NCI-H1436 (cell line): ENCODE measurements around the gene CRYM.
A peak's percentile ranks its signal among the peaks of the same experiment; 100 is the strongest.
"Not testable (repeated sequence)": the region's sequence is repeated elsewhere in the genome, so short reads cannot be mapped to it uniquely, and the experiment has no call there.

Experiments used
- DNase-seq: peaks from one replicate; lab custom pipeline; 2025; lab: John Stamatoyannopoulos, UW

The CRYM gene

DNA sequence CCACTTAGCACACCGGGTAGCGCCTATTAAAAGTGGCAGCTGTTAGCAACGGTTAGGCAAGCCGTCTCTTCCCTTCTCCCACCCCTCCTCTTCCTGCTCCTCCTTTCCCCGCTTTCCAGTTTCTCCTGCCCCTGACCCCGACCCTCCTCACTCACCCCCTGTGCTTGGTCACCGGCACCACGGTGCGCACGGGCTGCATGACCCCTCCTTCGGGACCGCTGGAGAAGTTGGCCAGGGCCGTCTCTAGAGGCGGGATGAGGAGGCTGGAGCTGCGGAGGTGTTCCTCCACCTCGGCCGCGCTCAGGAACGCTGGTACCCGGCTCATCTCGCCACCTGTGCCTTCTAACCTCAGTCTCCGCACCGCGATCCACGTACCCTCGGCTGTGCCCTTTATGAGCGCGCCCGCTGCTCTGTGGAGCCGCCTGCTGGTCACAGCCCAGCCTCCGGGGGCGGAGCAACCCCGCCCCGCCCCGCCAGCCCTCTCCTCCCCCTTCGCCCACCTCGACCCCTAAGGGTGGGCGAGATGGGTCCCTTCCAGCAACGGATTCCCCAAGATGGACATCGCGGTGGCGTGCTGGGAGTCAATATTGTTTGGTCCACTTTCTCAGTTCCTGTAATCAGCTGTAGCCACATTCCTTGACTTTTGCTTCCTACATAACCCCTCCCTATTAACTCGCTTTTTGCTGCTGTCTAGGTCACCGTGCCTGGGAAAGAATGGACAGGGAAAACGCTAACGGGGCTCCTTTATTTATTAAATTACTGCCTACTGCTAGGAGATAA, at the start of gene CRYM:
TSS of gene CRYM (minus strand) at position 364 of the 780 bp plus-strand sequence. CDS start at position 325, 39 bp downstream.
- DNase-seq = peak; percentile 63

DNA sequence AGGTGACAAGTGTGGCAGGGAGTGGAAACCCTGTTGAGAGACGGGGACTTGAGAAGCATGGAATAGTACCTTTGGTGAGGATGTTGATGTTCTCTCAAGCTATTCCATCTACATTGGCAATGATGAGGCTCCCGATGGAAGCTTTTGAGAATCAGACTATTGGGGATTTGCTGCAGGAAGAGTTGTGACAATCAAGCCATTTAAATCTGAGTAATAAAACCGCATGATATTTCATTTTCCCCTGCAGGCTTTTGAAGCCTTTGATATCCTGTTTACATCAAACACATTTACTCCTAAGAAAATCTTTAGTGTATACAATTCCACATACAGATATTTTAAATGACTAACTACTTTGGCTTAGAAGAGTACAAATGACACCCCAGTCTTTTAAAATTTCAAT, 49.0 kb upstream of the CRYM start:
- no peak for DNase-seq

DNA sequence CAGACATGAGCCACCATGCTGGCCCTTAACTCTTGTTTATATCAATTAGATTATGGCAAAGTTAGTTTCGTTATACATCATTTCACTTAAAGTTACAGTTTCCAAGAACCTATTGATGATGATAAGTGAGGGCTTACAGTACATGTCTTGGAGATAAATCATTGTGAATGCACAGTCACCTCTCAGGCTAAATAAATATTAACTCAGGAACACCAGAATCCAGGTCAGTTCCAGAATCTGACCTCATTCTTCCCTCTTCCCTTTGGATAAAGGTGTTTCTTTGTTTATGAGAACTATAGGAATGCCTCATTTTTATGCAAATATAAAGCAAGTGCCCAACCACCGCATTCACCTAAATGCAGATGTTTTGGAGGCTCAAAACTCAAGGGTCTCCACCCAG, 48.4 kb upstream of the CRYM start:
- no peak for DNase-seq

- DNase-seq = no peak
These were observed 46.2 kb upstream of the CRYM start for GRCh38 chr16:21324267-21324666.

GRCh38 chr16:21322251-21322650, 44.2 kb upstream of the CRYM start:
- DNase-seq = not testable (repeated sequence)

- DNase-seq = no peak
These were observed 43.6 kb upstream of the CRYM start for GRCh38 chr16:21321736-21322135.

GRCh38 chr16:21314339-21314738, 36.2 kb upstream of the CRYM start:
- DNase-seq = no peak

- not testable (repeated sequence) for DNase-seq
These were observed 34.8 kb upstream of the CRYM start for GRCh38 chr16:21312863-21313372.

DNA sequence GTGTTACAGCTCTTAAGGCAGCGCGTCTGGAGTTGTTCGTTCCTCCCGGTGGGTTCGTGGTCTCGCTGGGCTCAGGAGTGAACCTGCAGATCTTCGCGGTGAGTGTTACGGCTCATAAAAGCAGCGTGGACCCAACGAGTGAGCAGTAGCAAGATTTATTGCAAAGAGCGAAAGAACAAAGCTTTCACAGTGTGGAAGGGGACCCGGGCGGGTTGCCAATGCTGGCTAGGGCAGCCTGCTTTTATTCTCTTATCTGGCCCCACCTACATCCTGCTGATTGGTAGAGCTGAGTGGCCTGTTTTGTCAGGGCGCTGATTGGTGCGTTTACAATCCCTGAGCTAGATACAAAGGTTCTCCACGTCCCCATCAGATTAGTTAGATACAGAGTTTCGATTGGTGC, 34.0 kb upstream of the CRYM start:
- DNase-seq = not testable (repeated sequence)

GRCh38 chr16:21306712-21307111, 28.6 kb upstream of the CRYM start:
- DNase-seq = not testable (repeated sequence)

- DNase-seq = no peak
These were observed 24.9 kb upstream of the CRYM start for GRCh38 chr16:21302898-21303528.

- no peak for DNase-seq
These were observed 24.4 kb upstream of the CRYM start for GRCh38 chr16:21302454-21302853.

- DNase-seq = no peak
These were observed 23.8 kb upstream of the CRYM start for GRCh38 chr16:21301895-21302291.

GRCh38 chr16:21301168-21301894, 23.2 kb upstream of the CRYM start:
- peak; percentile 68 for DNase-seq

DNA sequence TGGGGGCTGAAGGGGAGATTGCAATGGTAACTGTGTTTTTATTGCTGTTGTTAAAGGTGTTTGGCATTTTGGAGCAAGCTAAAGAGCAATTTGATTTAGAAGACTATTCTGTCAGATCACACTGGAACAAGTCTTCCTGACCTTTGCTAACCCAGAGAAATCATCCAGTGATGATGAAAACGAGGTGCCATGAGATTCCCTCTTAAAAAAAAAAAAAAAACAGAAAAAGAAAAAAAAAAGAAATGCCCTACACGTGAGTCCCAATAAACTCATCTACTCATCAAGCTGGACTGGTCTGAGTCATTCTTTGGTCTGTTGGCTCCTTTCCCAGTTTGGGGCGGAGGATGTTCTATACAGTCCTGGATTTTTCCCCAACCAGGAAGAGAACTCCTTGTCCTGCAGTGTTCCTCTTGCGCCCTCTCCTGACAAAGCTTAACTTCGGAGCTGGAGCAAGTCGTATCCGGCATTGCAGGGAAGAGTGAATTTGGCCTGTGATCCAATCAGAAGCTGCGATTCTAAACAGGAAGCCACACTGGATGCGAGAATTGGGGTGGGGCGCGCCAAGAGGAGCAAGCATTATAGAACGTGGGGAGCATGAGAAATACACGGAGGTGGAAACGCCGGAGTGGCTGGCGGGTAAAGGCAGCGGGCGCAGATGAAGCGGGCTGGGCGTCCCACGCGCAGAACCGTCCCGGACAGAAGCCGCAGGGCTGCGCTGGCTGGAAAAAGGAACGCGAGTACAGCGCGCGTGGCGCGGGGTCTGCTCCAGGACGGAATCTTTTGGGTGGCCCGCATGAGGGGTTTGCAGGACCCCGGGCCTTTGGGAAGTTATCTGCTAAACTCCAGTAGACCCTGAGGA, 22.4 kb upstream of the CRYM start:
- peak; percentile 84 for DNase-seq

- DNase-seq = not testable (repeated sequence)
These were observed 11.7 kb upstream of the CRYM start for GRCh38 chr16:21289789-21290188.

GRCh38 chr16:21285314-21285713, 7.2 kb upstream of the CRYM start:
- DNase-seq = no peak

- no peak for DNase-seq
These were observed 6.3 kb upstream of the CRYM start for GRCh38 chr16:21284414-21284813.

GRCh38 chr16:21283521-21284289, 5.6 kb upstream of the CRYM start:
- DNase-seq = no peak

DNA sequence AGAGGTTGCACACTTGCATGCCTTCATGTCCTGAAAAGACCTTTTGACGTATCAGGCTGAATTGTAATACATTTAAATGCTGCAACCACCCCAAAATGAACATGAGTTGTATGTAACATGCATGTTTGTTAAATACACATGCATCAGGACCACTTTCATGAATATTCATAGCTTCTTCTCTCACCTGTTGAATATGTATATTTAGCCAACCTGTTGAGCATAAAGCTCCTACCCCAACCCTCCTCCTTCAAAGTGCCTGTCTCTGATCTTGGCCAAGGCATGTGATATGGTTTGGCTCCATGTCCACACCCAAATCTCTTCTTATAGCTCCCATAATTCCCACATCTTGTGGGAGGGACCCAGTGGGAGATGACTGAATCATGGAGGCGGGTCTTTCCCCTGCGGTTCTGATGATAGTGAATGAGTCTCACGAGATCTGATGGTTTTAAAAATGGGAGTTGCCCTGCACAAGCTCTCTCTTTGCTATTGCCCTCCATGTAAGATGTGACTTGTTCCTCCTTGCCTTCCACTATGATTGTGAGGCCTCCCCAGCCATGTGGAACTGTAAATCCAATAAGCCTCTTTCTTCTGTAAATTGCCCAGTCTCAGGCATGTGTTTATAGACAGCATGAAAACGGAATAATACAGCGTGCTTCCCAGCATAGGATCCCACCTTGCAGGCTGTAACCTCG, 3.8 kb upstream of the CRYM start:
- no peak for DNase-seq
